ENCODE results near the gene ZNF606.
"Not testable (repeated sequence)": the region's sequence is repeated elsewhere in the genome, so short reads cannot be mapped to it uniquely, and the experiment has no call there.

ZNF606 gene

DNA sequence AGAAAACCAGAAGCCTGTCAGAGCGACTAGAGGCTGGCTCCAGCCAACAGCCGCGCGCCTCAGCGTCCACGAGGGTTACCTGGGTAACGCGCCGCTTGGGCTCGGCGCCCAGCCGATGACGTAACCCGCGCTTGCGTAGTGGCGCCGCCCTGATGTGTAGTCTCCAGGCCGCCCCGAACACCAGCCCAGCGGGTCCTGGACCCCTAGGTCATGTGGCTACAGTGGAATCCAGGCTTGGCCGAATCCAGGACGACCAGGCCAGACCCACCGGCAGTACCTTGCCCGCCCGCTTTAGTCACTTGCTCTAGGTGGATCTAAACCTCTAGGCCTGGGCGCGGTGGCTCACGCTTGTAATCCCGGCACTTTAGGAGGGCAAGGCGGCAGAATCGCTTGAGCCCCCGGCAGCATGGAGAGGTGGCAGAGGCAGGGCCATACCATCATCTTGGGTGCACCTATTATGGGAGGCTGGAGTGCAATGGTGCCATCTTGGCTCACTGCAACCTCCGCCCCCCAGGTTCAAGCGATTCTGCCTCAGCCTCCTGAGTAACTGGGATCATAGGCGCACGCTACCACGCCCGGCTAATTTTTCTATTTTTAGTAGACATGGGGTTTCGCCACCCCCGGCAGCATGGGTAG lies 7.2 kb upstream of the ZNF606 start:
- no peak for DNase-seq

DNA sequence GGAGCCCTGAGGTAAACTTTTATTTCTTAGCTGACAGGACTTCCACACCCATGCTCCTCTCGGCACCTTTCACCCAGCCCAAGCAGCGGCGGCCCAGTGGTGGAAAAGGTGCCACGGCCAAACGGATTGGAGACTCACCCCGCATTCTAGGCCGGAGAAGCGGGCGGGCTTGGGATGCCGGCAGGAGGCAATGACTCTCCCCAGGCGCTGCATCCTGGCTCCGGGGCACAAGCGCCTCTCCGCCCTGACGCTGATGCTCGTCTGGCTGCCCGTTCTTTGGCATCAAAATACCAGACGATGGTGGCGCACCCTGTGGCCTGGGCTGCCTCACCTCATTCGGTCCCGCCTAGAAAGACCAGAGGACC lies 6.7 kb upstream of the ZNF606 start:
- no peak for DNase-seq

DNA sequence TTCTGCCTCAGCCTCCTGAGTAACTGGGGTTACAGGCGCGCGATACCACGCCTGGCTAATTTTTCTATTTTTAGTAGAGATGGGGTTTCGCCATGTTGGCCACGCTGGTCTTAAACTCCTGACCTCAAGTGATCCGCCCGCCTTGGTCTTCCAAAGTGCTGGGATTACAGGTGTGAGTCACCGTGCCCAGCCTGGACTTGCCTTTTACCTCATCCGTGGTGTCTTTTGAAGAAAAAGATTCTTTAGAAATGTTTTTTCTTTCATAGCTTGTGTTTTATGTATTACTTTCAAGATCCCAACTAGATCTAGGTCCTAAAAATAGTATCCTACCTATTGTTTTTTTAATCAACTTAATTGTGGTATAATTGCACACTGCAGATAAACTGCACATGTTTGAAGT lies 6.3 kb upstream of the ZNF606 start:
- not testable (repeated sequence) for DNase-seq

DNA sequence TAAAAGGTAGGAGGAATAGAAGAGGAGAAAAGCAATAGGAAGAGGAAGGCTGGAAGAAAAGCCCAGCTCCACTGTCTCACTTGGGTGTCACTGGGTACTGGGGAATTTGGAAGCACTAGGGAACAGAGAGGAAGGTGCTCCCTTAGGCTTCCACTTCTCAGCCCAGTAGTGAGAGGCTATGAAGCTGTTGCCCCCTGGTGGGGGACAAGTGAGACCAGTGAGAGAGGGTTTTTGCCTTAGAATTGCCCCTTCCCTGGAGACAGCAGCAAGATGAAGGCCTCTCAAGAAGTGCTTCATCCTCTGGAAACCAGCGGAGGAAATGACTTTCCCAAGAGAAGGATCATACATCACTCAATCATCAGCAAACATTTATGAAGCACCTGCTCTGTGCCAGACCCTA lies 4.7 kb upstream of the ZNF606 start:
- no peak for DNase-seq

DNA sequence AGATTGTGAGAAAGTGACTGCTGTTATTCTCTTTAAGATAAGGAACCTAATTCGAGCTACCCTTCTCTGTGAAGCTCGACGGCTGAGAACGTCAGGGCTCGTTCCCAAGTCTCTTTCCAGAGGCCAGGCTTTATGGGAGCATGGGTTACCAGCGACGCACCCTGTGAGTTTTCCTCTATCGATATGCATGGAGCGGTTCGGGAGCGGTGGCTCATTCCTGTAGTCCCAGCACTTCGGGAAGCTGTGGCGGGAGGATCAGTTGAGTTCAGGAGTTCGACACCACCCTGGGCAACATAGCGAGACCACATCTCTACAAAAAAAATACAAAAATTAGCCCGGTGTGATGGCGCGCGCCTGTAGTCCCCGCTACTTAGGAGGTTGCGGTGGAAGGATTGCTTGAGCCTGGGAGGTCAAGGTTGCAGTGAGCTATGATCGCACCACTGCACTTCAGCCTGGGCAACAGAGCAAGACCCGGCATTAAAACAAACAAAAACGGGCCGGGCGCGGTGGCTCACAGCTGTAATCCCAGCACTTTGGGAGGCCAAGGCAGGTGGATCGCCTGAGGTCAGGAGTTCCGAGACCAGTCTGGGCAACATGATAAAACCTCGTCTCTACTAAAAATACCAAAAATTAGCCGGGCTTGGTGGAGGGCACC lies 681 bp upstream of the ZNF606 start:
- DNase-seq: no peak

DNA sequence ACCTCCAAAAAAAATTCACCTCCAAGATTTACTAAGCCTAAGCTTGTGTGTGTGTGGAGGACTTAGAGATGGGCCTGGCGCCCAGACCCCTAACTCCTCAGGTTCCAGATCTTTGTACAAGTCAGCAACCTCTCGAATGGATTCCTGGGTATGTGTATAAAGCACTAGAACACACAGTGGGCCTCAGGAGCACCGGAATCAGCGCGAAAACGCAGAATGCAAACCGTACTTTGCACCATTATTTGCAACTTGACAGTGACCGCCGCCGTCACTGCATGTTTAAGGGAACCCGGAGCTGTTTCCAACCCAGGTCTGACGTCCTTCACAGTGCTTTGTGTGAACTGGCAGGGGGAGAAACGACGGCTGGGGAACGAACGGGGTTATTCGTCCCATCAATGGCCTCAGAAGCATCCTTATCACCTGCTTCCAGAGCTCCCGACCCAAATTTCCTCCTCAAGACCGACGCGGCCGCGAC lies 688 bp downstream of the ZNF606 start:
- DNase-seq: no peak

DNA sequence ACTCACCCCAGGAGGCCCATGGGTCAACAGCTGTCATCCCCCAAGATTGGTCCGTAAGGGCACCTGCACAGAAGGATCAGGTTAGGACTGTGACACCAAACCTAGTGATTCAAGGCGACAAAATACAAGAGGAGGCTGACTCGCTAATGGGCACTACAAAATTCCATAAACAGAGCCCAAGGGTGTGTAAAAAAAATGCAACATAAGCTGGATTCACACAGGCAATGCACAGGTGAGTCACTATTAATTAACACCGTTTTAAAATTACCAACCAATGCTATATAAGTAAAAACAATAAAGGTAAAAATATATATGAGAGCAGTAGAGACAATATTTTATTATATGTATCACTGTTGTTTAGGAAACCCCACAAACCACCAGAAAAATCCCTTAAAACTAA lies 1.9 kb downstream of the ZNF606 start:
- DNase-seq: no peak

DNA sequence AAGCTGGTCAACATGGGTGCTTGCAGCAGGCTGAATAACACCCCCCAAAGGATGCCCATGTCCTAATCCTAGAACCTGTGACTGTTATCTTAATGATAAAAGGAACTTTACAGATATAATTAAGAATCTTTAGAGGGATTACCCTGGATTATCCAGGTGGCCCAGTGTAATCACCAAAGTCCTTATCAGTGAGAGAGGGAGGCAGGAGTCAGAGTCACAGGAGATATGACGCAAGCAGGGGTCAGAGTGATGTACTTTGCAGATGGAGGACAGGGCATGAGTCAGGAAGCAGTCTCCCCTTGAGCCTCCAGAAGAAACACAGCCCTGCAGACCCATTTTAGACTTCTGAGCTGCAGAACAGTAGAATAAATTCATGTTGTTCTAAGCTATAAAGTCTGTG lies 9.8 kb downstream of the ZNF606 start:
- DNase-seq: no peak

DNA sequence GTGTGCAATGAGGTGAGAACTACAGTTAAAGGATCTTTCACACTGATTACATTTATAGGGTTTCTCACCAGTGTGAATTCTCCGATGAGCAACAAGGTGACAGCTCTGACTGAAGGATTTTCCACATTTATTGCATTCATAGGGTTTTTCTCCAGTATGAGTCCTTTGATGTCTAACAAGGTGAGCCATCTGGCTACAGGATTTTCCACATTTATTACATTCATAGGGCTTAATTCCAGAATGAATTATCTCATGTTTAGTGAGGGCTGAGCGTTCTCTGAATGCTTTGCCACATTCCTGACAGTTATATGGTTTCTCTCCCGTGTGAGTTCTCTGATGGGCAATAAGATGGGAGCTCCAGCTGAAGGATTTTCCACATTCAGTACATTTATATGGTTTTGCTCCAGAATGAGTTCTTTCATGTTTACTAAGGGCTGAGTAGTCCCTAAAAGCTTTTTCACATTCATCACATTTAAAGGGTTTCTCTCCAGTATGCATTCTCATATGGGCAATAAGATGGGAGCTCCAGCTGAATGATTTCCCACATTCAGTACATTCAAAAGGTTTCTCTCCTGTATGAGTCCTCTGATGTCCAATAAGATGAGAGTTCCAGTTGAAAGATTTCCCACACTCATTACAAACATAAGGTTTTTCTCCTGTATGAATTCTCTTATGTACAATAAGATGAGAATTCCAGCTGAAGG lies 23.9 kb downstream of the ZNF606 start:
- no peak for DNase-seq

DNA sequence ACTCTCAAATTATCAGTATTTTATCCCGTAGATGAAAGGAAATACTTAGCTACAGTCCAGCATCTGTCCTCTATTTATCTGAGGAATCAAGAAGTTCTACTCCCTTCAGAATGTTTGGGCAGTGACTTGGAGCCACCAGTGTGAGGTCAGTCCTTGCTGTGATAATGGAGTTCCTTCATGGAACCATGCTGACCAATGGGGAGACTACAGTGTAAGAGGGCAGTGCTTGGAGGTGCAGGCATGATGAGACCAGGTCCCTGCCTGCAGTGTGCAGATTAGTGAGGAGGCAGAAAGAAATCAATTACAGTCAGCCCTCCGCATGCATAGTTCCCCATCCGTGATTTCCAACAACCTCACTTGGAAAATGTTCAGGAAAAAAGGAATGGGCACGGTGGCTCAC lies 28.2 kb downstream of the ZNF606 start, which contains the start of gene C19orf18:
Gene C19orf18 (minus strand): TSS at position 101 of the 400 bp plus-strand sequence. CDS start 102 bp downstream, outside the sequence.
- no peak for DNase-seq

DNA sequence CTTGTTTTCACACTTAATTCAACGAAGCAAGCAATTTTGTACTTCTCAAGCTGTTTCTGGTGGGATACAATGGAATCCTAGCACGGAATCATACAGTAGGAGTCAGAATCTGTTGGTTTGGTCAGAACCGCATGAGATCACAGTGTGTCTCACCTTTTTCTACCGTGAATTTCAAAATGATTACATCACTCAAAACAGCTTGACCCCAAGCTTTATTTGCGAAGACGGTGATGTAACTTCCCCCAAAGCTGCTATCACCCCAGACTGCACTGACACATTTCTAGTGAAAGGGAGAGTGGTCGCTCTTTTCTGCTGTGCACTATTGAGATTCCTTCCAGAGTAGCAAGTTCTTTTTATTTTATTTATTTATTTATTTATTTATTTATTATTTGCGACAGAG lies 37.9 kb downstream of the ZNF606 start:
- no peak for DNase-seq

DNA sequence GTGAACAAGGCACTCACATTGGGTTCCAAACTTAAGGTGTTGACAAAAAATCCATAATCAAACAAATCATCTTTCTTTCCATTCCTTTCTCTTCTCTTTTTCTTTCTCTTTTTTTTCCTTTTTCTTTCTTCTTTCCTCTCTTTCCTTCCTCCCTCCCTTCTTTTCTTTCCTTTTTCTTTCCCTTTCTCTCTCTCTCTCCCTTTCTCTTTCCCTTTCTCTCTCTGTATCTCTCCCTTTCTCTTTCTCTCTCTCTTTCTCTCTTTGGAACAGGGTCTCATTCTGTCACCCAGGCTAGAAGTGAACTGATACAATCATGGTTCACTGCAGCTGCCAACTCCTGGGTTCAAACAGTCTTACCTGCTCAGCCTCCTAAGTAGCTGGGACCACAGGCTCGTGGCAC lies 40.8 kb downstream of the ZNF606 start:
- DNase-seq: no peak

DNA sequence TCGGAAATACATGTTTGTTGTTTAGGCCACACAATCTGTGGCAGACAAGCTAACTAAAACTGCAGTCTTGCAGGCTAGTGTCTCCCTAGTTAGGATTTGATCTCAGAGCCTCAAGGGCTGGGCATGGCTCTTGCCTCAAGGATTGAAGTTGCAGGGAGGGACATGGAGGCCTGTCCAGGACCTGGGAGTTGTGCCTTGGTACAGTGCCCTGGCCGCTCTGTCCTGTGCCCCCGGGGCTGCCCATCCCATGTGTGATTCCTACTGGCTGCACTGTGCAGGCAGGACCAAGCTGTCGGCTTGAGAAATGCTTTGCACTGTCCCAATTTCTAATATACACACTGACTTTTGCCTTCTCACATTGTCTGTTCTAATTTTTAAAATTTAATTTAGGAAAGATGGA lies 47.6 kb downstream of the ZNF606 start:
- DNase-seq: no peak

DNA sequence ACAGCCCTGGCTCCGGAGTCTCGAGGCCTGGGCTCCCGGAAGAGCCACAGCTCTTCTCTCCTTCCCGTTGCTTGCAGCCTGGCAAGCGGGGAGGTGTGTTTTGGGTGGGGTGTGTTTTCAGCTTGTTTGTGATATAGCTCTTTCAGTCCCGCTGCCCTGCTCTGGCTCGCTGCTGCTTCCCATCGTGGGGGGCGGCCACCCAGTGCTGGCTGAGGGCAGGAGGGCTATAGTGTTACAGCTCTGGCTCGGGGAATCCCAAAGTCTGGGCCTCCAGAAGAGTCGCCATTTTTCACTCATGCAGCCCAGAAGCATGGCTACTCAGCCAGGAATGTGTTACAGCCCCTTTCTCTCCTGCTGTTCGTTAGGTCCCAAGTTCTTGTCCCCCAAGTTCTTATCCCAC lies 52.9 kb downstream of the ZNF606 start:
- no peak for DNase-seq

DNA sequence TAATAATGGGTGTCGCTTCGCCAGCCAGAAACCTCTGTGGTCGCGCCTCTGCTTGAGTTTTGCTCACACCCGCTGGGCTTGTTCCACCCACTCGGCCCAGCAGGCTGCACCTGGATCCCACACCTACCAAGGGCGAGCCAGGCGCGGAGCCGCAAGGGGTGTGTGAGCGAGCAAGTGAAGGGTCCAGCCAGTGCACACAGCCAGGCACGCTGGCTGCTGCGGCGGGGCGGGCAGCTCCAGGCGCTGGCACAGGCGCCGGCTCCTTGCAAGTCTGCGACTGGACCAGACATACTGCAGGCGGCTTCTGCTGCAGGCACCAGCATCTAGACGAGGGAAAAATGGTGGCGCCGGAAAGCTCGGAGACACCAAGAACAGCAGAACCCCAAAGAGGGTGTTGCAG lies 53.3 kb downstream of the ZNF606 start:
- no peak for DNase-seq

DNA sequence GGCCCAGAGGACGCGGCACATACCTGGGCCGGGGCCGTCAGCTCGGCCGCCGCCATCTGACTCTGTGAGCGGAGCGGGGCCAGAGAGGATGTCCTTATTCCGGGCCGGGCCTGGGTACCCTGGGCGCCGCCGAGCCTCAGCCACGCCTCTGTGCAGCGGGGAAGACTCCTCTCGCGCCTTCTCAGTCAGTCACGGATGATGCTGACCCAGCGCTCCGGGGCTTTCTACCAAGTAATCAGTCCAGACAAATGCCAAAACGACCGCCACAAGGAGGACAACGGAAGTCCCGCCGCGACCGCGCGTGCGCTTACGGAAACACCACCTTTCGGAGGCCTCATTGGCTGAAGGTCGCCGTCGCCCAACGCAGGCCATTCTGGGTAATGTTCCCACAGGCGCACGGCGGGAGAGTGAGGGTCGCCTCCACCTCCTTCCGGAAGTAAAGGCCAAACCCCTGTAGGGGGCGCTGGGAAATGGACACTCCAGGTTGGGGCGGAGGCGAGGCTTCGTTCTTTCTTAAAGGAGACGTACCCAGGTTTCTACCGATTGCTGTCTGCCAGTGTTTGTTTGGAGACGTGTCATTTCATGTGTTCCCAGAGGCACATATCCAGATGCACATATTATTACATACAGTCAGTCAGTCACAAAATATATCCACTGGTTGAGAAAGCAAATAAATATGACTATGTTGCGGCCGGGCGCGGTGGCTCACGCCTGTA lies 55.0 kb downstream of the ZNF606 start, which contains the start of gene ZNF256:
Gene ZNF256 (minus strand): TSS at position 288 of the 716 bp plus-strand sequence. CDS start 232 bp downstream, at position 56.
- DNase-seq: peak; percentile 88

DNA sequence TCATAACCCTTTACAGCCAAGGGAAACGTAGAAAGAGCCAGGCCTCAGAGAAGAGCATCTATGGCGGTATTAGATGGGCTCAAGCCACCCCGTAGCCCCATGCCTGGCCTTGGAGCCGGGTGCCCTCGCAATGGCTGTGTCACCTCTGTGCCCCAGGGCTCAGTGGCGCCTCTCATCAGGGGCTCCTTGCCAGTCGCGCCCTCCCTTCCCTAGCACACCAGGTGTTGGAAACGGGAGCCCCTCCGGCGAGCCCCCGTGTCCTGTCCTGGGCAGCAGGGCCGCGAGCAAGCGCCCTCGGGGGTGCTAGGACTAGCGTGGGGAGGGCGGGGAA lies 55.6 kb downstream of the ZNF606 start:
- DNase-seq: no peak

DNA sequence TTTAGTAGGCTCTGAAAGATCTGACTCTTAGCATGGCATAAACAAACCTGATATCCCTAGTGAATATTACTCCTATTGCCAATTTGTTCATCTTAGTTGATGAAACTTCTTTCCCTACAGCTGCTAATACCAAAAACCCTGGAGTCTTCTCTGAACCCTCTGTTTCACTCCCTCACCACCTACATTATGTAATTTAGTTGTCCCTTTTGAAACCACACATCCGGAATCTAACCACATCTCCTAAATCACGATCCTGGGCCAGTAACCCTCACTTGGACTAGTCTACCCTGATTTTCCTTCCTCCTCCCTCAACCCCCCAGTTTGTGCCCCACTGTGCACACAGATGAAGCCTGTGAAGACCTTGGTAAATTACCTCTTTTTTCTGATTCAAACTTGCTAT lies 56.3 kb downstream of the ZNF606 start:
- DNase-seq: no peak

DNA sequence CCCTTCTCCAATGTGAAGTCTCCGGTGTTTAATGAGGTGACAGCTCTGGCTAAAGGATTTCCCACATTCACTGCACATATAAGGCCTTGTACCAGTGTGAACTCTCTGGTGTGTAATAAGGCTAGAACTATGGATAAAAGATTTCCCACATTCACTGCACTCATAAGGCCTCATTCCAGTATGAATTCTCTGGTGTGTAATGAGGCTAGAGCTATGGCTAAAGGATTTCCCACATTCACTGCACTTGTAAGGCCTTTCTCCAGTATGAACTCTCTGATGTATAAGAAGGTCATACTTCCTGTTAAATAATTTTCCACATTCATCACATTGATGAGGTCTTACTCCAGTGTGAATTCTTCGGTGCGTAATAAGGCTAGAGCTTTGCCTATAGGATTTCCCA lies 61.0 kb downstream of the ZNF606 start:
- DNase-seq: no peak

DNA sequence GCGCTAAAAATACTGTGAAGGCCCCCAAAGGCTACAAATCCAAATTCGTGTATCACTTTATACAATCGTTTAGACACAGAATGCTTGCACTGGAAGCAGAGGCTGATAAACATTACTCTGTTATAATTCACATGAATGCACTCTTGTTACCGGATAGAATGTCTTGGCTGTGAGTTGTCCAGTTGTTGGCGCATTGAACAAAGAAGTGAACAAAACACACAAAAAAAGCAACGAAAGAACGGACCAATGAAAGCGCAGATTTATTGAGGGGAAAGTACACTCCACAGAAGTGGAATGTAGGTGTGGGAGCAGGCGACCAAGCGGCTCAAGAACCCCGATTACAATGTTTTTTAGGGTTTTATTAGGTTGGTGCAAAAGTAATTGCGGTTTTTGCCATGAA lies 66.9 kb downstream of the ZNF606 start:
- no peak for DNase-seq

DNA sequence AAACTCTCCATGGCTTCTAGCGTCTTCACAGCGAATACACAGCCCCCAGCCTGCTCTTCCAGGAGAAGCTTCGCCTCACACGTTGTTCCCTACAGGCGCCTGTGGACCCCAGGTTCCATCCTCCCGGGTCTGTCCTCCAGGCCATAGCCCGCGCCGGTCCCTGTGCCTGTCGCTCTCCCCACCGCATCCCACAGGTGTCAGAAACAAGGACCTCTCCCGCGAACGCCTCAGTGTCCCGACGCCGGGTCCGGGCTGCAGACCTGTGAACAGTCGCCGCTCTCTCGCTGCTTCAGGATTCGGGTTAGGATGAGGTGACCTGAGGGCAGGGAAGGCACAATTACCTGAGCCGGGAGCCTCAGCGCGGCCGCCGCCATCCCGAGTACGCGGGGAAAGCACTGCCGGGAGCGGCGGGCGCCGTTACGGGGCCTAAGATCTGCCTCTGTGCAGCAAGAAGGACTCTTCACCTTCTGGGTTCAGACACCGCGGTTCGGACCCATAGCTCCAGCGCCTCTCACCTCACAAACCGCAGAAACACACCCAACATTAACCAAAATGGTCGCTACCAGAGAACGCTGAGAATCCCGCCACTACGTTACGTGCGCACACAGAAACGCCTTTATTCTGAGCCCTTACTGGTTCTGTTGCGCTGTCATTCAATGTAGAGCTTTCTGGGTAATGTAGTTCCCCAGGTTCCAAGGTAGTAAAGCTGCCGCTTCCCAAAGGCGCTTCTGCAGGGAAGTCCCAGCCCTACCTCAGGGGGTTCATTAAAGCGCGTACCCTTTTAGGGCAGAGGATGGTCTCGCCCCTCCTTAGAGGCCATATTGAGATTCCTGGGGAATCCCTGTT lies 67.6 kb downstream of the ZNF606 start, which contains the start of gene ZNF418:
Gene ZNF418 (minus strand): TSS at position 583 of the 846 bp plus-strand sequence. CDS start 1,580 bp downstream, outside the sequence.
- DNase-seq: no peak

DNA sequence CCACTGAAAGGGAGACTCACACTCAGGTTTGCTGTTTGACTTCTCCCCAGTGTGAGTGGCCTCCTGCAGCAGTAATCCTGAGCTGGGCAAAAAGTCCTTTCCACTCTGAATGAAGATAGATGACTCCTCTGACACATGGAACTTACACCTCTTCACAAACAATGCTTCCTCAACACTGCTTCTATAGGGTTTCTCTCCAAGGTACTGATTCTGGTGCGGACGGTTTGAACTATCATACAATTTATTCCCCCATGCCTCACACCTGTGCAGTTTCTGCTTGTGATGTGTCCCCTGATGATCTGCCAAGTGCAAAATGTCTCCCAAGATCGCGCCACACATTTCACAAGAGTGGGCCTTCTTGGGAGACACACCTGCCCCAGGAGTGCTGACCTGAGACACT lies 75.0 kb downstream of the ZNF606 start:
- DNase-seq: no peak

Measured in NCI-H187 treated with DMSO at 0.1 percent for 48 hours (cell line).